Neural progenitor cell (in vitro differentiated cells): ENCODE results near the gene IQCH.

Experiments used
- CTCF ChIP-seq: fragments of 200-600 bp; sonication (generic); IDR thresholded peaks from 2 replicates; pipeline ENCODE4 v1.5.1; 2017; ENCODE audit warnings: antibody characterized with exemption, mild to moderate bottlenecking
- EZH2phosphoT487 ChIP-seq: fragments of 200-600 bp; sonication (generic); IDR thresholded peaks from 2 replicates; pipeline ENCODE4 v1.6.1; 2017; ENCODE audit warnings: antibody characterized with exemption

- TF ChIP-seq EZH2phosphoT487 = no peak
- no peak for TF ChIP-seq CTCF
Observed at GRCh38 chr15:67254238-67255175, at the start of gene IQCH, which contains the start of gene AAGAB.
